ENCODE data around the gene PROK2. TPM values are rescaled to one million over a fixed set of nuclear protein-coding genes. Genes with fewer than 3 reads are reported as not detected.

Gene PROK2
- total RNA-seq, 4 donors from 2014 or later, result 1.1 to 1.3 TPM; not detected in 2

- no peaks in the 10 kb centered on the region for H3K36me3 ChIP-seq
- TF ChIP-seq POLR2A (IDR thresholded peaks at IDR 0.05) (no peak), EP300 (IDR thresholded peaks at IDR 0.05) (no peak), POLR2AphosphoS5 (IDR thresholded peaks at IDR 0.05) (no peak), CTCF (IDR thresholded peaks at IDR 0.05) (no peak)
- WGBS, 2 donors (ENCODE audit: low coverage in 1 of 2), result 86 to 92% methylated on average over 1 to 6 of the region's 6 CpGs
- no peaks in the 10 kb centered on the region for H3K9me3 ChIP-seq
- H3K27ac ChIP-seq, result no peak overlapping the region
- no peaks in the 10 kb centered on the region for H3K27me3 ChIP-seq
- peaks cover 0 to 6% (median 0%) of the 10 kb centered on the region in 3 donors for H3K4me1 ChIP-seq
- no peak overlapping the region for H3K4me3 ChIP-seq
- ATAC-seq, result no peak
Observed at GRCh38 chr3:71809321-71810026, 24.5 kb upstream of the PROK2 start.

- Histone ChIP-seq H3K4me3 (no peak overlapping the region), H3K27me3 (peaks cover 12% of the 10 kb centered on the region), H3K36me3 (no peaks in the 10 kb centered on the region), H3K4me1 (no peaks in the 10 kb centered on the region), H3K27ac (no peak overlapping the region), H3K9me3 (no peaks in the 10 kb centered on the region)
- WGBS, 2 donors (ENCODE audit: low coverage in 1 of 2), result 68 to 78% methylated on average over 3 of the region's 3 CpGs
- TF ChIP-seq POLR2A (IDR thresholded peaks at IDR 0.05), result no peak
- TF ChIP-seq POLR2AphosphoS5 (IDR thresholded peaks at IDR 0.05), result no peak
- TF ChIP-seq EP300 (IDR thresholded peaks at IDR 0.05), result no peak
- no peak for TF ChIP-seq CTCF (IDR thresholded peaks at IDR 0.05)
- ATAC-seq, result no peak
Observed at GRCh38 chr3:71806736-71807135, 21.8 kb upstream of the PROK2 start.

GRCh38 chr3:71805691-71806090 lies 20.7 kb upstream of the PROK2 start:
- no peak for TF ChIP-seq POLR2A (IDR thresholded peaks at IDR 0.05)
- no peak for TF ChIP-seq EP300 (IDR thresholded peaks at IDR 0.05)
- TF ChIP-seq POLR2AphosphoS5 (IDR thresholded peaks at IDR 0.05), result no peak
- TF ChIP-seq CTCF (IDR thresholded peaks at IDR 0.05), result no peak
- ATAC-seq, result no peak
- no peaks in the 10 kb centered on the region for H3K9me3 ChIP-seq
- no peaks in the 10 kb centered on the region for H3K36me3 ChIP-seq
- H3K4me3 ChIP-seq, result no peak overlapping the region
- peaks cover 22% of the 10 kb centered on the region for H3K27me3 ChIP-seq
- 93 to 100% methylated on average over 2 of the region's 2 CpGs for WGBS, 2 donors (ENCODE audit: low coverage in 1 of 2)
- no peaks in the 10 kb centered on the region for H3K4me1 ChIP-seq
- H3K27ac ChIP-seq, result no peak overlapping the region

GRCh38 chr3:71805199-71805598 lies 20.3 kb upstream of the PROK2 start:
- no peak for TF ChIP-seq CTCF (IDR thresholded peaks at IDR 0.05)
- TF ChIP-seq POLR2A (IDR thresholded peaks at IDR 0.05), result no peak
- TF ChIP-seq POLR2AphosphoS5 (IDR thresholded peaks at IDR 0.05), result no peak
- TF ChIP-seq EP300 (IDR thresholded peaks at IDR 0.05), result no peak
- no peak for ATAC-seq

GRCh38 chr3:71803248-71803647 lies 18.3 kb upstream of the PROK2 start:
- 93% methylated on average over 2 of the region's 3 CpGs; no CpG with 5 or more reads in 1 of the 2 donors for WGBS, 2 donors (ENCODE audit: low coverage in 1 of 2)
- H3K4me1 ChIP-seq, result no peaks in the 10 kb centered on the region

More at GRCh38 chr3:71805199-71805598, 20.3 kb upstream of the PROK2 start:
- H3K36me3 ChIP-seq, result no peaks in the 10 kb centered on the region
- 89% methylated on average over 3 of the region's 3 CpGs; no CpG with 5 or more reads in 1 of the 2 donors for WGBS, 2 donors (ENCODE audit: low coverage in 1 of 2)
- H3K27ac ChIP-seq, result no peak overlapping the region
- H3K4me1 ChIP-seq, result no peaks in the 10 kb centered on the region
- no peak overlapping the region for H3K4me3 ChIP-seq
- peaks cover 27% of the 10 kb centered on the region for H3K27me3 ChIP-seq
- no peaks in the 10 kb centered on the region for H3K9me3 ChIP-seq

More at GRCh38 chr3:71803248-71803647, 18.3 kb upstream of the PROK2 start:
- no peak overlapping the region for H3K4me3 ChIP-seq
- no peak overlapping the region for H3K27ac ChIP-seq
- TF ChIP-seq EP300 (IDR thresholded peaks at IDR 0.05), result no peak
- no peak for TF ChIP-seq POLR2A (IDR thresholded peaks at IDR 0.05)
- no peak for TF ChIP-seq CTCF (IDR thresholded peaks at IDR 0.05)
- TF ChIP-seq POLR2AphosphoS5 (IDR thresholded peaks at IDR 0.05), result no peak
- no peaks in the 10 kb centered on the region for H3K9me3 ChIP-seq
- no peaks in the 10 kb centered on the region for H3K36me3 ChIP-seq
- H3K27me3 ChIP-seq, result peaks cover 33% of the 10 kb centered on the region
- ATAC-seq, result no peak

Measured in gastroesophageal sphincter (tissue), 4 donors.